Activated CD4-positive, alpha-beta T cell treated with anti-CD3 and anti-CD28 coated beads for 36 hours (primary cell): ENCODE results near the gene BRD1. TPM values are rescaled to one million over a fixed set of nuclear protein-coding genes. Genes with fewer than 3 reads are reported as not detected.

Experiments used
- ATAC-seq: fragments of 200-7000 bp; cut with Tn5 transposase; one replicate; pipeline ENCODE4 v1.10.0; 2021; ENCODE audit warnings: mild to moderate bottlenecking, moderate library complexity
- CTCF ChIA-PET: fragments of 350-600 bp; sonication (Branson Sonifier 250); formaldehyde crosslinking; loops from one replicate; lab custom pipeline; 2021; ENCODE audit warnings: antibody characterized with exemption; lab: Charles Lee
- POLR2A ChIA-PET: fragments of 350-600 bp; sonication (Branson Sonifier 250); formaldehyde crosslinking; loops from one replicate; lab custom pipeline; 2021; ENCODE audit warnings: antibody characterized with exemption, inconsistent platforms; lab: Charles Lee
- DNase-seq: peaks from one replicate; pipeline ENCODE4 v3.0.0-alpha.2; 2020
- H3K27ac Mint-ChIP-seq: one replicate; pipeline ENCODE4 v1.8.0; 2021; ENCODE audit warnings: mixed read lengths
- H3K27me3 Mint-ChIP-seq: one replicate; pipeline ENCODE4 v1.8.0; 2021; ENCODE audit warnings: mixed read lengths
- H3K36me3 Mint-ChIP-seq: one replicate; pipeline ENCODE4 v1.8.0; 2021; ENCODE audit warnings: low read depth, mixed read lengths
- H3K4me1 Mint-ChIP-seq: one replicate; pipeline ENCODE4 v1.8.0; 2021; ENCODE audit warnings: mixed read lengths
- H3K4me3 Mint-ChIP-seq: one replicate; pipeline ENCODE4 v1.8.0; 2021; ENCODE audit warnings: mild to moderate bottlenecking, moderate library complexity, mixed read lengths
- H3K9me3 Mint-ChIP-seq: one replicate; pipeline ENCODE4 v1.8.0; 2021; ENCODE audit warnings: low read depth, mixed read lengths
- intact Hi-C, 2 experiments: fragments of 100-400 bp; cut with DNase I in 1 of 2; cut with micrococcal nuclease in 1 of 2; formaldehyde crosslinking; loops; one replicate each; pipeline versions ENCODE4 v1.14.2 to v1.15.1; 2022 to 2024; cut with DNase I, micrococcal nuclease
- total RNA-seq, 2 experiments: library from RNA; stranded (reverse); gene quantifications; one replicate each; pipeline ENCODE4 v1.2.3, GENCODE V29; 2021

Gene BRD1
- total RNA-seq, 2 experiments from 2014 or later, result 22.1 to 23.6 TPM

DNA sequence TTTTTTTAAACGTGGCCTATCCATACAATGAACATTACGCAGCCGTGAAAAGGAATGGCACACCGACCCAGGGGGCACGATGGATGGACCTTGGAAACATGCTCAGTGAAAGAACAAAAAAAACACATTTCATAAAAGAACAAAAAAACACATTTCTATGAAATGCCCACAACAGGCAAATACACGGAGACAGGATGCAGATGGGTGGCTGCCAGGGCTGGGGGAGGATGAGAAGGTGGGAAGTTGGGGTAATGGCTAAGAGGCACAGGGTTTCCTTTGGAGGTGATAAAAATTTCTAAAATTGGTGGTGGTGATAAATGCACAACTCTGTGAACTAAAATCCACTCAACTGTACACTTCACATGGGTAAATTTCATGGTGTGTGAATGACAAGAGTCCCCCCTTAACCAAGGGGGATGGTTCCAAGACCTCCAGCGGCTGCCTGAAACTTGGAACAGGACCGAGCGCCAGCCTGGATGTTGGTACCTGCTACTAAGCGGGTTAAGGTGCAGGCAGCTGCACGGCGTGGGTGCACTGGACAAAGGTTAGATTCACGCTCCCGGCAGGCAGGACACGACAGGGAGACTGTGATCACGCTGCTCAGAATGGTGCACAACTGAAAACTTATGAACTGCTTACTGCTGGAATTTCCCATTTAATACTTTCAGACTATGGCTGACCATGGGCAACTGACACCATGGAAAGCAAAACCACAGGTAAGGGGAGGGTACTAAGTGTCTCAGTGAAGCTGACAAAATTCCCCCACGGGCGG, 16.5 kb downstream of the BRD1 start:
- Mint-ChIP-seq H3K4me3 (no peak overlapping the region), H3K4me1 (peaks cover 80% of the 10 kb centered on the region), H3K9me3 (no peaks in the 10 kb centered on the region), H3K36me3 (peaks cover 47% of the 10 kb centered on the region), H3K27me3 (no peaks in the 10 kb centered on the region), H3K27ac (peak overlapping the region; percentile 72)
- no peak for DNase-seq
- CTCF ChIA-PET, result interaction anchor here (0.6 kb wide), 1 partner anchor 31 kb away, joined by 3 read pairs; no protein-coding TSS in a partner anchor
- ATAC-seq, result no peak
- POLR2A ChIA-PET, result no interaction called here
- intact Hi-C loops, result no loop called here

DNA sequence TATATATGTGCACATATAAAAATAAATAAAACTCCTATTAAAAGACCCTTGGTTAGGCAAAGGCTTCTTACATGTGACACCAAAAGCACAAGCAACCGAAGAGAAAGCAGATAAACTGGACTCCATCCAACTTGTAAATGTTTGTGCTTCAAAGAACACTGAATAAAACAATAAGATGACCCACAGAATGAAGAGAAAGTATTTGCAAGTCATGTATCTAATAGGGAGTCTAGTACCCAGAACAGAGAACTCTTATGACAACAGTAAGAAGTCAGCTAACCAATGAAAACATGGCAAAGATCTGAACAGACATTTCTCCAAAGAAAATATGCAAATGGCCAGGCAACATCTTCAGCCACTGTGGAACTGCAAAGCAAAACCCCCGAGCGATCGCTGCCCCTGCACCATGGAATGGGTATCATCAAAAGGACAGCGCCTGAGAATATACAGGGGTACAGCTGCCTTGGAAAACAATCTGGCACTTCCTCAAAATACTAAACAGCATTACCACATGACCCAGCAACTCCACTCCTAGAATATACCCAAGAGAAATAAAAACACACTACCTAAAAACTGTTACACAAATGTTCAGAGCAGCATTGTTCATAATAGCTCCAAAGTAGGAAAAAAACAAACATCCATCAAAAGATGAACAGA, 17.2 kb downstream of the BRD1 start:
- Mint-ChIP-seq H3K4me3 (no peak overlapping the region), H3K27ac (peak overlapping the region; percentile 72), H3K36me3 (peaks cover 44% of the 10 kb centered on the region), H3K9me3 (no peaks in the 10 kb centered on the region), H3K27me3 (no peaks in the 10 kb centered on the region), H3K4me1 (peaks cover 77% of the 10 kb centered on the region)
- ChIA-PET POLR2A (no interaction called here), CTCF (interaction anchor here (0.6 kb wide), 1 partner anchor 30 kb away, joined by 3 read pairs; no protein-coding TSS in a partner anchor)
- no peak for ATAC-seq
- no peak for DNase-seq
- intact Hi-C loops, result no loop called here

DNA sequence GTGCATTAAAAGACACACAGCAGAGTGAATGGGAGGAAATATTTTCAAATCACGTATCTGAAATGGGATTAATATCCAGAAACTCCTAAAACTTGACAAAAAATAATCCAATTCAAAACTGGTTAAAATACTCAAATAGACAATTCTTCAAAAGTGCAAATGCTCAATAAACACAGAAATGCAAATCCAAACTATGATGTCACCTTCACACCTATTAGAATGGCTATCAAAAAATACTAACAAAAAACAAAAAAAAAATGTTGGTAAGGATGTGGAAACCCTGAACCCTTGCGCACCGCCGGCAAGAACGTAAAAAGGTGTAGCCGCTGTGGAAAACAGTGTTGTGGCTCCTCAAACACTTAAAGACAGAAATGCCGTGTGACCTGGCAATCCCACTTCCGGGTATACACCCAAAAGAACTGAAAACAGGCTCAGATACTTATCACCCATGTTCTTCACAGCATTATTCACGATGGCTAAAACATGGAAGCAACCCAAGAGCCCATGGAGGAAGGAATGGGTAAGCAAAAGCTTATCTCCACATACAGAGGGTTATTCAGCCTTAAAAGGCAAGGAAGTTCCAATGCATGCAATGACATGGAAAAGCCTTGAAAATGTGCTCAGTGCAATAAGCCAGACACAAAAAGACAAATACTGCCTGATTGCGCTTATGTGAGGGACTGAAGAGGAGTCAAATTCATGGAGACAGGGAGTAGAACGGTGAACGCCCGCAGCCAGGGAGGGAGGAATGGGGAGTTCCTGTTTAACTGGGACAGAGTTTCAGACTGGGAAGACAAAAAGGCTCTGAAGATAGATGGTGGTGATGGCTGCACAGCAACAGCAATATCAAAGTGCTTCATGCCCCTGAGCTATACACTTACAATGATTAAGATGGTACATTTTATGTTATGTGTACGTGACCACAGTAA, 19.6 kb downstream of the BRD1 start:
- ChIA-PET POLR2A (interaction anchor here (0.7 kb wide), 1 partner anchor 90 kb away, joined by 6 read pairs; no protein-coding TSS in a partner anchor), CTCF (no interaction called here)
- peak; percentile 77 for ATAC-seq
- H3K27ac Mint-ChIP-seq, result peak overlapping the region; percentile 77
- intact Hi-C loops, result no loop called here
- peaks cover 40% of the 10 kb centered on the region for H3K36me3 Mint-ChIP-seq
- peak overlapping the region; percentile 33 for H3K4me3 Mint-ChIP-seq
- H3K4me1 Mint-ChIP-seq, result peaks cover 72% of the 10 kb centered on the region
- no peaks in the 10 kb centered on the region for H3K9me3 Mint-ChIP-seq
- DNase-seq, result peak; percentile 62
- H3K27me3 Mint-ChIP-seq, result no peaks in the 10 kb centered on the region

DNA sequence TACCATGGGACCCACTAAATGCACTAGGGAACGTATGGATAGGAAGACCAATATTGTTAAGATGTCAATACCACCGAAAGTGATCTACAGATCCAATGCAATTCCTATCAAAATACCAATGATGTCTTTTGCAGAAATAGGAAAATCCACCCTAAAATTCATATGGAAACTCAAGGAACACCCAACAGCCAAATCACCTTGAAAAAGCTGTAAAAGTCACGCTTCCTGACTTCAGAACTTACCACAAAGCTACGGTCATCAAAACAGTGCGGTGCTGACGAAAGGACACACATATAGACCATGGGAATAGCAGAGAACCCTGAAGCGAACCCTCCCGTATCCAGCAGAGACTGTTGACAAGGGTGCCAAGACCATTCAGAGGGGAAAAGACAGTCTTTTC, 20.5 kb downstream of the BRD1 start:
- Mint-ChIP-seq H3K4me1 (peaks cover 64% of the 10 kb centered on the region), H3K27me3 (no peaks in the 10 kb centered on the region), H3K9me3 (no peaks in the 10 kb centered on the region), H3K36me3 (peaks cover 43% of the 10 kb centered on the region), H3K4me3 (no peak overlapping the region), H3K27ac (no peak overlapping the region)
- ChIA-PET POLR2A (interaction anchor here (0.7 kb wide), 1 partner anchor 91 kb away, joined by 6 read pairs; no protein-coding TSS in a partner anchor), CTCF (interaction anchor here (1.1 kb wide), 1 partner anchor 39 kb away, joined by 3 read pairs; no protein-coding TSS in a partner anchor)
- intact Hi-C loops, result no loop called here
- DNase-seq, result no peak
- ATAC-seq, result no peak

- Mint-ChIP-seq H3K4me1 (peaks cover 40% of the 10 kb centered on the region), H3K9me3 (no peaks in the 10 kb centered on the region), H3K27me3 (no peaks in the 10 kb centered on the region), H3K4me3 (no peak overlapping the region), H3K27ac (no peak overlapping the region), H3K36me3 (peaks cover 33% of the 10 kb centered on the region)
- ChIA-PET CTCF (interaction anchor here (0.6 to 1.2 kb wide), 2 partner anchors 11 to 77 kb away, joined by 3 read pairs; no protein-coding TSS in a partner anchor), POLR2A (interaction anchor here (0.5 kb wide), 1 partner anchor 39 kb away, joined by 3 read pairs; no protein-coding TSS in a partner anchor)
- ATAC-seq, result no peak
- intact Hi-C loops, result no loop called here
- no peak for DNase-seq
Measured at GRCh38 chr22:49803737-49804375, 23.8 kb downstream of the BRD1 start.

DNA sequence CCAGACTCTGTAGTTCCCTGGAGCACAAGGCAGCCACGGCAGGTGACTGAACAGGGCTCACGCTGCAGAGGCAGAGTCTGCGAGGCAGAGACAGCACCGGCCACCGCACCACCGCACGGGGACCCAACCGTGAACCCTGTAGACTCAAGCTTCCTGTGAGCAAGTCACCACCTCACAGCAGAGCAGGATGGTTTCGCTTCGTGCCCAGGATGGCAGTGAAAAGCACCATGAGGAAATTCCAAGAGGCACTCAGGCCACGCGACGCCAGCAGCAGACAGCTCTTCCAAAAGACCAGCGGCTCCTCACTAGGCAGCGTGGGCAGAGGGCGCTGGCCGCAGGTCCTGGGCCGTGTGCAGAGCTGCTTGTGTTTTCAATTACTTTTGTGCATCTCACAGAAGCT, 24.5 kb downstream of the BRD1 start:
- Mint-ChIP-seq H3K4me3 (no peak overlapping the region), H3K9me3 (no peaks in the 10 kb centered on the region), H3K27ac (peak overlapping the region; percentile 13), H3K4me1 (peaks cover 32% of the 10 kb centered on the region), H3K27me3 (no peaks in the 10 kb centered on the region), H3K36me3 (peaks cover 31% of the 10 kb centered on the region)
- intact Hi-C loops, result no loop called here
- CTCF ChIA-PET, result interaction anchor here (0.6 to 0.8 kb wide), 2 partner anchors 33 to 78 kb away, joined by 3 read pairs; no protein-coding TSS in a partner anchor
- ATAC-seq (no peak), DNase-seq (no peak)
- POLR2A ChIA-PET, result no interaction called here

DNA sequence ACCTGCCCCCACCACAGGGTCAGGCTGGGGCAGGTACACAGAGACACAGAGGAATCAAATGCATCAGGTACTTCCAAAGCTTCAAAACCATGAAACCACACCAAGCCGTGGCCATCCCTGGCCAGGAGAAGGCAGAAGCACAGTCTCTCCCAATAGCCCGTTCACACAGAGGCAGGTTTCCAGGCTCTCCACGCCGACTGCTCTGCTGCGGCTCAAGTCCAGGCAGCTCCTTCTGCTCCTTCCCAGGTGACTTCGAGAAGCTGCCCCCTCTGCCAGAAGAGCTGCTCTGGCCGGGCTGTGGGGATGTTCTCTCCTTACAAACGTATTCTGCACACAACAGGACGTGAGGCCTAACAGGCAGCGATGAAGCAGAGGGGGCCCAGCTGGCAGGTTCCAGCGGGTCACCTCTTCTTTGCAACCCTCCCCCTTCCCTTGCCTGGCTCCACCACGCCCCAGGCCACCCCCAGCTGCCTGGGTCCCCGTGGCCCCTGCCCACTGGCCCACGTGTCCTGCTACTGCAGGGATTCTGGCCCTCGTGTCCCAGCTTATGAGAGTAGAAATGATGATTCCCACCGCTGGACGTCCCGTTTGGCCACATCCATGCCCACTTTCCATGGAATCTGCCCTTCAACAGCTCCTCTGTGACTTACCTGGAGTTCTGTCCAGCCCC, 26.1 kb downstream of the BRD1 start:
- intact Hi-C loops, result no loop called here
- Mint-ChIP-seq H3K36me3 (peaks cover 32% of the 10 kb centered on the region), H3K4me3 (no peak overlapping the region), H3K4me1 (peaks cover 17% of the 10 kb centered on the region), H3K27ac (no peak overlapping the region), H3K27me3 (no peaks in the 10 kb centered on the region), H3K9me3 (no peaks in the 10 kb centered on the region)
- no peak for ATAC-seq
- ChIA-PET POLR2A (interaction anchor here (0.5 kb wide), 1 partner anchor 8 kb away, joined by 7 read pairs; no protein-coding TSS in a partner anchor), CTCF (interaction anchor here (0.7 to 1.0 kb wide), 2 partner anchors 35 to 102 kb away, joined by 3 to 4 read pairs; no protein-coding TSS in a partner anchor)
- no peak for DNase-seq

- H3K27ac Mint-ChIP-seq, result no peak overlapping the region
Measured at GRCh38 chr22:49800408-49801238, 27.1 kb downstream of the BRD1 start.

DNA sequence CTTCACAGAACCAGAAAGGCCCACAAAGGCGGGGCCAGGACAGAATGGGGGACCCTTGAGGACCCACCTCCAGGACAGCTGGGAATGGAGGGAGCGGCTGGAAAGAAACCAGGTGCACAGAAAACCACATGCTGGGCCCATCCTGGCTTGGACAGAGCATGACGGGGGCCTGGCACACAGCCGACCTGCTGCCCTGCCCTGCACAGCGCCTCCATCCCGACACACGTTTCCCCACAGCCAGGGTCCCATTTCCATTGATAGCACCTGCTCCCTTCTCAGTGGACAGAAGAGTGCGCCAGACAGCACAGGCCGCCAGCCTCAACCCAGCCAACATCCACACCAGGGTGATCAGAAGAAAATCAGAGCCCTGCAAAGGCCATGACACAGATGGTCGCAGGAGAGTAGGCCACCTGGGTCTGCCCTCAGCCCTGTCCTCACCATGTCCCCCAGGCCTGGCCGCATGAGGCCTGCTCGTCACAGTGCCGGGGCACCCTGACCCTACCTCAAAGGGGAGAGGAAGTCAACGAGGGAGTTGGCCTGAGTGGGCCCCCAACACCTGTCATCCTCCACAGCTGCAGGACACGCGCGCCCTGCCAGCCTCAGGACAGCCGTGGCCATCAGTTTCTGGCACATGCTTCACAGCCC, 28.1 kb downstream of the BRD1 start:
- no peak for ATAC-seq

More at GRCh38 chr22:49800408-49801238, 27.1 kb downstream of the BRD1 start:
- CTCF ChIA-PET, result interaction anchor here (0.7 to 1.0 kb wide), 2 partner anchors 34 to 103 kb away, joined by 3 to 4 read pairs; no protein-coding TSS in a partner anchor
- POLR2A ChIA-PET, result interaction anchor here (0.5 kb wide), 1 partner anchor 9 kb away, joined by 7 read pairs; no protein-coding TSS in a partner anchor
- no peaks in the 10 kb centered on the region for H3K27me3 Mint-ChIP-seq
- no peaks in the 10 kb centered on the region for H3K9me3 Mint-ChIP-seq
- peaks cover 30% of the 10 kb centered on the region for H3K36me3 Mint-ChIP-seq
- DNase-seq, result no peak
- H3K4me3 Mint-ChIP-seq, result no peak overlapping the region
- peaks cover 11% of the 10 kb centered on the region for H3K4me1 Mint-ChIP-seq
- intact Hi-C loops, result no loop called here
- ATAC-seq, result no peak

More for the DNA sequence above, 28.1 kb downstream of the BRD1 start:
- intact Hi-C loops, result no loop called here
- no peaks in the 10 kb centered on the region for H3K9me3 Mint-ChIP-seq
- peaks cover 5% of the 10 kb centered on the region for H3K4me1 Mint-ChIP-seq
- POLR2A ChIA-PET, result no interaction called here
- H3K27me3 Mint-ChIP-seq, result no peaks in the 10 kb centered on the region
- H3K36me3 Mint-ChIP-seq, result peaks cover 35% of the 10 kb centered on the region
- no peak overlapping the region for H3K4me3 Mint-ChIP-seq
- CTCF ChIA-PET, result interaction anchor here (1.0 kb wide), 1 partner anchor 11 kb away, joined by 3 read pairs; no protein-coding TSS in a partner anchor
- H3K27ac Mint-ChIP-seq, result peak overlapping the region; percentile 60
- no peak for DNase-seq
